Upper lobe of left lung (tissue), 4 donors: ENCODE data around the gene PXMP4.

Source experiments
- POLR2A ChIP-seq, 4 donors: fragments of 450-650 bp; IDR thresholded peaks; one replicate each; pipeline ENCODE4 v1.5.1; 2016 to 2017; ENCODE audit warnings: antibody characterized with exemption in 4 of 4, mild to moderate bottlenecking in 2 of 4
- POLR2AphosphoS5 ChIP-seq, 2 donors: sonication (generic); formaldehyde crosslinking; IDR thresholded peaks; one replicate each; pipeline ENCODE4 v1.5.1; 2017; ENCODE audit warnings: antibody characterized with exemption in 2 of 2
- TF ChIP-seq, protein P1 (sequence below), 6 experiments: fragments of 450-650 bp in 4 of 6; fragments of 200-600 bp in 2 of 6; sonication (generic) in 2 of 6; IDR thresholded peaks; one replicate each; pipeline ENCODE4 v1.5.1; 2016 to 2019; ENCODE audit warnings: antibody characterized with exemption in 6 of 6

GRCh38 chr20:33697129-33697528 is 23.0 kb downstream of the PXMP4 start:
- TF ChIP-seq, protein P1, sequence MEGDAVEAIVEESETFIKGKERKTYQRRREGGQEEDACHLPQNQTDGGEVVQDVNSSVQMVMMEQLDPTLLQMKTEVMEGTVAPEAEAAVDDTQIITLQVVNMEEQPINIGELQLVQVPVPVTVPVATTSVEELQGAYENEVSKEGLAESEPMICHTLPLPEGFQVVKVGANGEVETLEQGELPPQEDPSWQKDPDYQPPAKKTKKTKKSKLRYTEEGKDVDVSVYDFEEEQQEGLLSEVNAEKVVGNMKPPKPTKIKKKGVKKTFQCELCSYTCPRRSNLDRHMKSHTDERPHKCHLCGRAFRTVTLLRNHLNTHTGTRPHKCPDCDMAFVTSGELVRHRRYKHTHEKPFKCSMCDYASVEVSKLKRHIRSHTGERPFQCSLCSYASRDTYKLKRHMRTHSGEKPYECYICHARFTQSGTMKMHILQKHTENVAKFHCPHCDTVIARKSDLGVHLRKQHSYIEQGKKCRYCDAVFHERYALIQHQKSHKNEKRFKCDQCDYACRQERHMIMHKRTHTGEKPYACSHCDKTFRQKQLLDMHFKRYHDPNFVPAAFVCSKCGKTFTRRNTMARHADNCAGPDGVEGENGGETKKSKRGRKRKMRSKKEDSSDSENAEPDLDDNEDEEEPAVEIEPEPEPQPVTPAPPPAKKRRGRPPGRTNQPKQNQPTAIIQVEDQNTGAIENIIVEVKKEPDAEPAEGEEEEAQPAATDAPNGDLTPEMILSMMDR (IDR thresholded peaks at IDR 0.05), result no peak
- TF ChIP-seq POLR2AphosphoS5 (IDR thresholded peaks at IDR 0.05) (no peak), POLR2A (IDR thresholded peaks at IDR 0.05) (no peak)
